ENCODE data around the gene GREM2.
A peak's percentile ranks its signal among the peaks of the same experiment; 100 is the strongest.

GREM2 gene

DNA sequence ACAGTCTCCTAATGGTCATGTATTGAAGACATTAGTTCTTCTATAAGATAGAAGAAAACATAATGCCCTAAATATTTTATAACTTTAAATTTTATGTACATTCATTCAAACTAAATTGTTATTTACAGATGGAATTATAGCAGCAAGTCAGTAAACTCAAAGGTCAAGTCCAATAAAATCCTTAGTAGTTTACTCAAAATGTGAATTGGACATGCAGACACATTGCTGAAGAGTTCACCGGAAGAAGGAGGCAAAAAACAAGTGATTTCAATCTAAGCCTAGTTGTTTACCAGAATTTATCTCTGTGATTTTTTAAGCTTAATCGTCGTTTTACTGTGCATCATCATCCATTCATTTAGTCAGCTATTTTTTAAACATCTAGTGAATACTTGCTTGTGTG, 149.7 kb downstream of the GREM2 start:
- DNase-seq (ENCODE audit: low read depth): no peak
- TF ChIP-seq, protein P1, sequence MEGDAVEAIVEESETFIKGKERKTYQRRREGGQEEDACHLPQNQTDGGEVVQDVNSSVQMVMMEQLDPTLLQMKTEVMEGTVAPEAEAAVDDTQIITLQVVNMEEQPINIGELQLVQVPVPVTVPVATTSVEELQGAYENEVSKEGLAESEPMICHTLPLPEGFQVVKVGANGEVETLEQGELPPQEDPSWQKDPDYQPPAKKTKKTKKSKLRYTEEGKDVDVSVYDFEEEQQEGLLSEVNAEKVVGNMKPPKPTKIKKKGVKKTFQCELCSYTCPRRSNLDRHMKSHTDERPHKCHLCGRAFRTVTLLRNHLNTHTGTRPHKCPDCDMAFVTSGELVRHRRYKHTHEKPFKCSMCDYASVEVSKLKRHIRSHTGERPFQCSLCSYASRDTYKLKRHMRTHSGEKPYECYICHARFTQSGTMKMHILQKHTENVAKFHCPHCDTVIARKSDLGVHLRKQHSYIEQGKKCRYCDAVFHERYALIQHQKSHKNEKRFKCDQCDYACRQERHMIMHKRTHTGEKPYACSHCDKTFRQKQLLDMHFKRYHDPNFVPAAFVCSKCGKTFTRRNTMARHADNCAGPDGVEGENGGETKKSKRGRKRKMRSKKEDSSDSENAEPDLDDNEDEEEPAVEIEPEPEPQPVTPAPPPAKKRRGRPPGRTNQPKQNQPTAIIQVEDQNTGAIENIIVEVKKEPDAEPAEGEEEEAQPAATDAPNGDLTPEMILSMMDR (IDR thresholded peaks at IDR 0.05; ENCODE audit: insufficient read depth, low read depth, low read length, missing control alignments): no peak
- no peak overlapping the region for H3K4me3 ChIP-seq (ENCODE audit: low read length)

DNA sequence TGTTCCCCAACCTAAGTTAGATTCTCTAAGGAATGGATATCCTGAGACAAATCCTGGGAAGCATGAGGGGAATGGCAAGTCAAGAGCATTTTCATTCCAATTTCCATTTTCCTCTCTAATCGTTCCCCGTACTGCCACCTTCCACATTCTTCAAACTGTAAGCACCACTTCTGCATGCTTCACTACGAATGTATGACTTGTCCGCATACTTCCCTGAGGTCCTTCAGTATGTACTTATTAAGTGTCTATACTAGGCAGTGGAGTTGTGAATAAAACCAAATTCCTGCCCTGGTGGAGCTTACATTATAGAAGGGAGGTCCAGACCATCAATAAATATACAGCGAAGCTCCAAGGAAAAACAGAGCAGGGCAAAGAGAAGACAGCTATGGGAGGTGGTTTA, 154.8 kb downstream of the GREM2 start:
- no peak for DNase-seq (ENCODE audit: low read depth)
- H3K4me3 ChIP-seq (ENCODE audit: low read length): no peak overlapping the region
- TF ChIP-seq, protein P1 (IDR thresholded peaks at IDR 0.05; ENCODE audit: insufficient read depth, low read depth, low read length, missing control alignments): no peak

DNA sequence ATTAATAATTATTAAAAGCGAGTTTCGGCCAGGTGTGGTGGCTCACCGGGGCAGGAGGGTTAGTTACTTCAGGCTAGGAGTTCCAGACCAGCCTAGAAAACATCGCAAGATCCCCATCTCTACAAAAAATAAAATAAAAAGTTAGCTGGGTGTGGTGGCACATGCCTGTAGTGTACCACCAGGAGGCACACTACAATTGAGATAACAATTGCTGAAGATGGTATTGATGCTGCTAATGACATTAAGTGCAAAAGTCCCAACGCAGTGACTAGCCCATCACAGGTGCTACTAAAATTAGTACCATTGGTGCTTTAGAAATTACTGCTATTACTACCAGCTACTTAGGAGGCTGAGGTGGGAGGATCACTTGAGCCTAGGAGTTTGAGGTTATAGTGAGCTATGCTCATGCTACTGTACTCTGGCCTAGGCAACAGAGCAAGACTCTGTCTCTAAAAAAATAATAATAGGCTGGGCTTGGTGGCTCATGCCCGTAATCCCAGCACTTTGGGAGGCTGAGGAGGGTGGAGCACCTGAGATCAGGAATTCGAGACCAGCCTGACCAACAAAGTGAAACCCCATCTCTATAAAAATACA, 156.6 kb downstream of the GREM2 start:
- no peak overlapping the region for H3K4me3 ChIP-seq (ENCODE audit: low read length)
- DNase-seq (ENCODE audit: low read depth): peak; percentile 18
- TF ChIP-seq, protein P1 (IDR thresholded peaks at IDR 0.05; ENCODE audit: insufficient read depth, low read depth, low read length, missing control alignments): peak; percentile 35

DNA sequence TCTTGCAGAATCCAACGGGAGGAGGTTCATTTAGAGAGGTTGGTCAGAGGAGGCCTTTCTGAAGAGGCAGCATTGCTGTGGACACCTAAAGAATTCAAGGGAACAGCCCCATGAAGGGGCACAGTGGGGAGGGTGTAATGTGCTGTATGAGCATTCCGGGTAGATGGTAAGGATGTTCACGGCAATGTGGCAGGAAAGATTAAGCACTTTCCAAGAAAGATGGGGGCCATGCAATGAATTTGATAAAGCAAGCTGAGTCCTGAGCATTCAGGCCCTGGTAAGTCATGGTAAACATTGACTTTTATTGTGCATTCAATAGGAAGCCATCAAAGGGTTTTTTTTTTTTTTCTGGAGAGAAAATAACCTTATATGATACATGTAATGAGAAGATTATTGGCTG, 166.6 kb downstream of the GREM2 start:
- no peak overlapping the region for H3K4me3 ChIP-seq (ENCODE audit: low read length)
- TF ChIP-seq, protein P1 (IDR thresholded peaks at IDR 0.05; ENCODE audit: insufficient read depth, low read depth, low read length, missing control alignments): no peak
- DNase-seq (ENCODE audit: low read depth): no peak

DNA sequence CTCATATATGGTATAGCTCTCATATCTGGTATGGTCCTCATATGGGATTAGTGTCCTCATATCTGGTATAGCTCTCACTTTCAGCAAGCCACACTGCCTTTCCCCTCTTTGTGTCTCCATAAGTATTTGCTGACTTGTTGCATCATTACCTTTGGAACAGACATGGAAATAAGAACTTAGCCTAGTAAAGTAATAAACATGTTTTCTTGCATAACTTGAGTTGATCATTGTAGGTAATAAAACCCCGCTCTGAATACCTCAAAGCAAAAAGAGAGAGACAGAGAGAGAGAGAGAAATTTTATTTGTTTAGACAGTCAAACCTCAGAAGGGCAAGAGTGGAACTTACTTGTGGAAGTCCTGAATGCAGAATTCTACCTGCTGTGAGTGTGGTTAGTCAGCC, 170.3 kb downstream of the GREM2 start:
- TF ChIP-seq, protein P1 (IDR thresholded peaks at IDR 0.05; ENCODE audit: insufficient read depth, low read depth, low read length, missing control alignments): no peak
- no peak overlapping the region for H3K4me3 ChIP-seq (ENCODE audit: low read length)
- no peak for DNase-seq (ENCODE audit: low read depth)
